CD4-positive, alpha-beta T cell treated with Interleukin-6 at 100 ng/mL for 8 hours (primary cell): ENCODE results near the gene HLA-DRB1.
A peak's percentile ranks its signal among the peaks of the same experiment; 100 is the strongest.
"Not testable (repeated sequence)": the region's sequence is repeated elsewhere in the genome, so short reads cannot be mapped to it uniquely, and the experiment has no call there.

Experiments
- DNase-seq: peaks from one replicate; pipeline ENCODE4 v3.0.0-alpha.2; 2020; ENCODE audit warnings: mixed read lengths, low spot score

HLA-DRB1 gene

GRCh38 chr6:32558426-32559057, 31.1 kb downstream of the HLA-DRB1 start:
- DNase-seq = no peak

GRCh38 chr6:32554116-32554965, 35.3 kb downstream of the HLA-DRB1 start:
- no peak for DNase-seq

- DNase-seq = no peak
These were observed 36.5 kb downstream of the HLA-DRB1 start for GRCh38 chr6:32553037-32553742.

- no peak for DNase-seq
These were observed 38.2 kb downstream of the HLA-DRB1 start for GRCh38 chr6:32551410-32551809.

- DNase-seq = no peak
These were observed 49.8 kb downstream of the HLA-DRB1 start for GRCh38 chr6:32539839-32540238.

- DNase-seq = not testable (repeated sequence)
These were observed 59.2 kb downstream of the HLA-DRB1 start for GRCh38 chr6:32530431-32530793.

- DNase-seq = peak; percentile 22
These were observed 59.8 kb downstream of the HLA-DRB1 start, which contains the start of gene HLA-DRB5 for GRCh38 chr6:32529697-32530430. HLA-DRB5 (minus strand) TSS chr6:32530287; CDS start chr6:32530224, 63 bp downstream.
